Hepatocyte (in vitro differentiated cells): ENCODE data around the gene ZDHHC1. TPM values are rescaled to one million over a fixed set of nuclear protein-coding genes. Genes with fewer than 3 reads are reported as not detected.

Experiments
- DNase-seq: peaks from one replicate; pipeline ENCODE4 v3.0.0-alpha.2; 2016; ENCODE audit warnings: low spot score
- H2AFZ ChIP-seq: fragments of 200-600 bp; sonication (generic); 2 replicates; pipeline ENCODE4 v1.6.0; 2016; ENCODE audit warnings: antibody characterized with exemption, mild to moderate bottlenecking
- H3K27ac ChIP-seq: fragments of 200-600 bp; sonication (generic); 2 replicates; pipeline ENCODE4 v1.5.1; 2016; ENCODE audit warnings: mild to moderate bottlenecking
- H3K27me3 ChIP-seq: fragments of 200-600 bp; sonication (generic); 2 replicates; pipeline ENCODE4 v1.6.1; 2016
- H3K36me3 ChIP-seq: fragments of 200-600 bp; sonication (generic); replicated peaks from 2 replicates; pipeline ENCODE4 v1.5.1; 2016; ENCODE audit warnings: low read depth; ENCODE audit not compliant: insufficient read depth
- H3K4me1 ChIP-seq: fragments of 200-600 bp; sonication (generic); 2 replicates; pipeline ENCODE4 v1.5.1; 2016; ENCODE audit warnings: mild to moderate bottlenecking, moderate library complexity; ENCODE audit not compliant: insufficient read depth
- H3K4me2 ChIP-seq: fragments of 200-600 bp; sonication (generic); 2 replicates; pipeline ENCODE4 v1.6.0; 2016
- H3K4me3 ChIP-seq: fragments of 200-600 bp; sonication (generic); 2 replicates; pipeline ENCODE4 v1.5.1; 2016; ENCODE audit warnings: mild to moderate bottlenecking
- H3K79me2 ChIP-seq: fragments of 200-600 bp; sonication (generic); 2 replicates; pipeline ENCODE4 v1.6.0; 2017; ENCODE audit warnings: mild to moderate bottlenecking
- H3K9me2 ChIP-seq: fragments of 200-600 bp; sonication (generic); replicated peaks from 2 replicates; pipeline ENCODE4 v1.6.0; 2017; ENCODE audit warnings: mild to moderate bottlenecking; ENCODE audit not compliant: insufficient read depth
- H3K9me3 ChIP-seq: fragments of 200-600 bp; sonication (generic); 2 replicates; pipeline ENCODE4 v1.5.1; 2016; ENCODE audit warnings: low read depth, mild to moderate bottlenecking
- H4K20me1 ChIP-seq: fragments of 200-600 bp; sonication (generic); 2 replicates; pipeline ENCODE4 v1.6.0; 2016; ENCODE audit warnings: mild to moderate bottlenecking; ENCODE audit not compliant: insufficient read depth, poor library complexity, severe bottlenecking
- CTCF ChIP-seq: fragments of 200-600 bp; sonication (generic); IDR thresholded peaks from 2 replicates; pipeline ENCODE4 v1.5.1; 2016; ENCODE audit warnings: antibody characterized with exemption, mild to moderate bottlenecking; ENCODE audit not compliant: poor library complexity
- EZH2 ChIP-seq: fragments of 200-600 bp; sonication (generic); IDR thresholded peaks from 2 replicates; pipeline ENCODE4 v1.6.1; 2016; ENCODE audit warnings: antibody characterized with exemption, mild to moderate bottlenecking, borderline replicate concordance
- EZH2phosphoT487 ChIP-seq: fragments of 200-600 bp; sonication (generic); IDR thresholded peaks from one replicate; pipeline ENCODE4 v1.6.1; 2018; ENCODE audit warnings: antibody characterized with exemption, mild to moderate bottlenecking, low read depth, moderate library complexity; ENCODE audit not compliant: unreplicated experiment, severe bottlenecking
- WGBS: methylation state at CpG from one replicate; pipeline ENCODE4 v1.1.6; 2016; ENCODE audit warnings: low lambda C conversion rate; ENCODE audit errors: missing lambda C conversion rate; 5-methylcytosine and 5-hydroxymethylcytosine counted together
- polyA plus RNA-seq: library from polyadenylated mRNA; unstranded; fragments of >200 nt; fragmentation: Nextera tagmentation; extraction: Ambion mirVana; gene quantifications from 2 replicates; pipeline ENCODE4 v1.2.1, GENCODE V29; 2016
- total RNA-seq: library from RNA; depleted of rRNA; stranded (reverse); fragments of >200 nt; gene quantifications from 2 replicates; pipeline ENCODE4 v1.2.3, GENCODE V29; 2014

Gene ZDHHC1
- total and polyA plus RNA-seq, 2 experiments from 2014 or later: 5.9 to 10.6 TPM

- H3K79me2 ChIP-seq: no peaks in the 10 kb centered on the region
- peak overlapping the region; percentile 76 for H2AFZ ChIP-seq
- no peaks in the 10 kb centered on the region for H3K9me2 ChIP-seq
- H3K4me2 ChIP-seq: peak overlapping the region; percentile 98
- H3K4me3 ChIP-seq: peak overlapping the region; percentile 49
- TF ChIP-seq CTCF (no peak), EZH2 (peak; percentile 51)
- peaks cover 24% of the 10 kb centered on the region for H3K27me3 ChIP-seq
- WGBS: under 1% methylated on average over 34 of the region's 53 CpGs
- no peak overlapping the region for H3K27ac ChIP-seq
- H4K20me1 ChIP-seq: no peaks in the 10 kb centered on the region
- H3K36me3 ChIP-seq: no peaks in the 10 kb centered on the region
- no peaks in the 10 kb centered on the region for H3K9me3 ChIP-seq
- peaks cover 13% of the 10 kb centered on the region for H3K4me1 ChIP-seq
- peak; percentile 60 for DNase-seq
Observed at GRCh38 chr16:67430504-67430976, 14.3 kb upstream of the ZDHHC1 start.

GRCh38 chr16:67429799-67430503 is 13.7 kb upstream of the ZDHHC1 start:
- Histone ChIP-seq H3K27ac (no peak overlapping the region), H3K4me1 (peaks cover 17% of the 10 kb centered on the region), H3K4me2 (peak overlapping the region; percentile 98), H3K9me3 (no peaks in the 10 kb centered on the region), H3K27me3 (peaks cover 27% of the 10 kb centered on the region), H2AFZ (peak overlapping the region; percentile 76), H3K36me3 (no peaks in the 10 kb centered on the region), H3K9me2 (no peaks in the 10 kb centered on the region), H4K20me1 (no peaks in the 10 kb centered on the region), H3K79me2 (no peaks in the 10 kb centered on the region), H3K4me3 (no peak overlapping the region)
- 39% methylated on average over 13 of the region's 13 CpGs for WGBS
- no peak for TF ChIP-seq CTCF
- TF ChIP-seq EZH2phosphoT487: no peak
- TF ChIP-seq EZH2: no peak
- no peak for DNase-seq

- H3K4me3 ChIP-seq: no peak overlapping the region
- no peaks in the 10 kb centered on the region for H3K79me2 ChIP-seq
- no peak overlapping the region for H3K4me2 ChIP-seq
- H3K4me1 ChIP-seq: peaks cover 19% of the 10 kb centered on the region
- no peak for DNase-seq
- H3K9me3 ChIP-seq: no peaks in the 10 kb centered on the region
- no peaks in the 10 kb centered on the region for H4K20me1 ChIP-seq
- no peaks in the 10 kb centered on the region for H3K9me2 ChIP-seq
- TF ChIP-seq EZH2phosphoT487: no peak
- TF ChIP-seq CTCF: no peak
- TF ChIP-seq EZH2: no peak
- H3K27me3 ChIP-seq: peaks cover 27% of the 10 kb centered on the region
- WGBS: 92% methylated on average over 3 of the region's 3 CpGs
- no peaks in the 10 kb centered on the region for H3K36me3 ChIP-seq
- no peak overlapping the region for H3K27ac ChIP-seq
- H2AFZ ChIP-seq: no peak overlapping the region
Observed at GRCh38 chr16:67429053-67429798, 12.9 kb upstream of the ZDHHC1 start.
